Erythroblast (primary cell): ENCODE results near the gene ARHGEF7.

ENCODE experiments used
- GATA1 ChIP-seq: IDR thresholded peaks from 2 replicates; pipeline ENCODE4 v1.6.1; 2011; ENCODE audit warnings: low read depth, mild to moderate bottlenecking, control low read depth, low read length, moderate library complexity
- POLR2A ChIP-seq: IDR thresholded peaks from 2 replicates; pipeline ENCODE4 v1.6.1; 2011; ENCODE audit warnings: mild to moderate bottlenecking, low read length

DNA sequence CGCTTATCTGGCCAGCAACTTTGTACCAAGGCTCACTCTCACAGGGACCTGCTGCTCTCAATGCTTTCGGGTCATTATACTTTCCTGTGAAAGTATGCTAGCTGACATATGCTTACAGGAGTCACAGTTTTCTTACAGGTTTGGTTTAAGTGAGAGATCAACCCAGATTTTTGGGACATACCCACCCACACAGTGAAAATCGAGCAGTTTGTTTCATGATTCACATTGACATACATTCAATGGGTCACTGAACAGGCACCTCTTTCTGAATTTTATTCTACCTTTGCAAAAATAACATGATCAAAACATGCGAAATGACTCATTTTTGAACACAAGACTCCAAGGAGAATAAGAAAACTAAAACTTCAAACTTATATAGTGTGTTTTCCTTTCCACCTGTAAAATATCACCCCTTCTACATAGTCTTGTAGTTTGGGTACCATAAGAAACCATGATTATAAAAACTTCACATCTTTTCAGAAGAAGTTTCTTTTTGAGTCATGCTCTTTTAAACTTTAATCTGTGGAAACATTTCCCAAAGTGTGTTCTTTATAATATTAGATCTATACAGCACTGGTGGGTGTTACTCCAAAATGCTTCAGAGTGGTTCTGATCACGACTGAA lies 161.0 kb downstream of the ARHGEF7 start:
- TF ChIP-seq POLR2A (no peak), GATA1 (no peak)
